AG09309 (cell line): Measurements from ENCODE around the gene OTOGL.

Experiments
- DNase-seq: peaks from one replicate; pipeline ENCODE4 v3.0.0-alpha.2; 2010; ENCODE audit warnings: low read depth
- H3K4me3 ChIP-seq: 2 replicates; pipeline ENCODE4 v1.5.1; 2011; ENCODE audit warnings: mild to moderate bottlenecking, low read depth, low read length, moderate library complexity; ENCODE audit not compliant: control insufficient read depth
- CTCF ChIP-seq: IDR thresholded peaks from 2 replicates; pipeline ENCODE4 v1.5.1; 2011; ENCODE audit warnings: mild to moderate bottlenecking, low read depth, low read length, inconsistent platforms; ENCODE audit not compliant: insufficient read depth, control insufficient read depth; ENCODE audit errors: missing control alignments

Gene OTOGL

GRCh38 chr12:80419644-80420043 lies 320.3 kb downstream of the OTOGL start:
- no peak for DNase-seq
- no peak overlapping the region for H3K4me3 ChIP-seq
- TF ChIP-seq CTCF: no peak

- no peak for TF ChIP-seq CTCF
- DNase-seq: no peak
Observed at GRCh38 chr12:80420075-80420474, 320.7 kb downstream of the OTOGL start.

GRCh38 chr12:80422550-80422949 lies 323.2 kb downstream of the OTOGL start:
- peak; percentile 20 for DNase-seq
- H3K4me3 ChIP-seq: no peak overlapping the region
- TF ChIP-seq CTCF: no peak

More at GRCh38 chr12:80420075-80420474, 320.7 kb downstream of the OTOGL start:
- H3K4me3 ChIP-seq: no peak overlapping the region
